ENCODE results near the gene FAM240A. TPM values are rescaled to one million over a fixed set of nuclear protein-coding genes. Genes with fewer than 3 reads are reported as not detected.
A peak's percentile ranks its signal among the peaks of the same experiment; 100 is the strongest.

Gene FAM240A
- total RNA-seq, 1 experiment from 2014 or later, result not detected

GRCh38 chr3:46578973-46579755 lies 33.2 kb upstream of the FAM240A start:
- Histone ChIP-seq H3K36me3 (ENCODE audit: insufficient read depth, low read length, poor library complexity, severe bottlenecking) (no peaks in the 10 kb centered on the region), H3K27ac (ENCODE audit: low read depth, low read length, poor library complexity, severe bottlenecking) (no peak overlapping the region), H3K9me3 (ENCODE audit: low read depth, low read length, poor library complexity, severe bottlenecking) (no peaks in the 10 kb centered on the region), H3K4me3 (ENCODE audit: low read depth, low read length, poor library complexity, severe bottlenecking) (no peak overlapping the region), H3K4me1 (ENCODE audit: insufficient read depth, low read length, poor library complexity, severe bottlenecking) (no peaks in the 10 kb centered on the region), H3K27me3 (replicated peaks; ENCODE audit: insufficient read depth, low read depth, low read length, poor library complexity) (no peaks in the 10 kb centered on the region)
- no peak for TF ChIP-seq EZH2 (IDR thresholded peaks at IDR 0.05; ENCODE audit: borderline replicate concordance, low read depth, low read length, poor library complexity, severe bottlenecking)
- no peak for TF ChIP-seq CTCF (conservative IDR thresholded peaks at IDR 0.05; ENCODE audit: low read depth, low read length)
- POLR2A ChIA-PET (ENCODE audit: low non-redundant PET), result no interaction called here
- peak; percentile 6 for DNase-seq (ENCODE audit: low spot score)
- CTCF ChIA-PET, result no interaction called here
- intact Hi-C loops (cut with micrococcal nuclease; ENCODE audit: unreplicated experiment), result no loop called here
- BruUV-seq (replicated peaks), result no TSS peak

- TF ChIP-seq EZH2 (IDR thresholded peaks at IDR 0.05; ENCODE audit: borderline replicate concordance, low read depth, low read length, poor library complexity, severe bottlenecking), result no peak
- TF ChIP-seq CTCF (conservative IDR thresholded peaks at IDR 0.05; ENCODE audit: low read depth, low read length), result no peak
- CTCF ChIA-PET, result no interaction called here
- Histone ChIP-seq H3K4me1 (ENCODE audit: insufficient read depth, low read length, poor library complexity, severe bottlenecking) (no peaks in the 10 kb centered on the region), H3K9me3 (ENCODE audit: low read depth, low read length, poor library complexity, severe bottlenecking) (no peaks in the 10 kb centered on the region), H3K36me3 (ENCODE audit: insufficient read depth, low read length, poor library complexity, severe bottlenecking) (no peaks in the 10 kb centered on the region), H3K27ac (ENCODE audit: low read depth, low read length, poor library complexity, severe bottlenecking) (no peak overlapping the region), H3K27me3 (replicated peaks; ENCODE audit: insufficient read depth, low read depth, low read length, poor library complexity) (no peaks in the 10 kb centered on the region), H3K4me3 (ENCODE audit: low read depth, low read length, poor library complexity, severe bottlenecking) (no peak overlapping the region)
- intact Hi-C loops (cut with micrococcal nuclease; ENCODE audit: unreplicated experiment), result no loop called here
- DNase-seq (ENCODE audit: low spot score), result no peak
- BruUV-seq (replicated peaks), result no TSS peak
- POLR2A ChIA-PET (ENCODE audit: low non-redundant PET), result no interaction called here
Measured at GRCh38 chr3:46579756-46580286, 32.5 kb upstream of the FAM240A start.

- intact Hi-C loops (cut with micrococcal nuclease; ENCODE audit: unreplicated experiment), result no loop called here
- TF ChIP-seq CTCF (conservative IDR thresholded peaks at IDR 0.05; ENCODE audit: low read depth, low read length) (no peak), EZH2 (IDR thresholded peaks at IDR 0.05; ENCODE audit: borderline replicate concordance, low read depth, low read length, poor library complexity, severe bottlenecking) (no peak)
- Histone ChIP-seq H3K9me3 (ENCODE audit: low read depth, low read length, poor library complexity, severe bottlenecking) (no peaks in the 10 kb centered on the region), H3K4me3 (ENCODE audit: low read depth, low read length, poor library complexity, severe bottlenecking) (no peak overlapping the region), H3K27me3 (replicated peaks; ENCODE audit: insufficient read depth, low read depth, low read length, poor library complexity) (no peaks in the 10 kb centered on the region), H3K36me3 (ENCODE audit: insufficient read depth, low read length, poor library complexity, severe bottlenecking) (no peaks in the 10 kb centered on the region), H3K27ac (ENCODE audit: low read depth, low read length, poor library complexity, severe bottlenecking) (no peak overlapping the region), H3K4me1 (ENCODE audit: insufficient read depth, low read length, poor library complexity, severe bottlenecking) (no peaks in the 10 kb centered on the region)
- POLR2A ChIA-PET (ENCODE audit: low non-redundant PET), result no interaction called here
- CTCF ChIA-PET, result no interaction called here
- DNase-seq (ENCODE audit: low spot score), result no peak
- BruUV-seq (replicated peaks), result no TSS peak
Measured at GRCh38 chr3:46580675-46581074, 31.6 kb upstream of the FAM240A start.

Data from A673 (cell line).